RWPE2 (cell line): ENCODE data around the gene ARX.

Source experiments
- ATAC-seq: fragments of 200-7000 bp; cut with Tn5 transposase; 3 replicates; pipeline ENCODE4 v1.9.1; 2021; ENCODE audit warnings: low read depth
- DNase-seq: peaks from one replicate; pipeline ENCODE4 v3.0.0-alpha.2; 2020; ENCODE audit warnings: low spot score
- H3K27ac ChIP-seq: fragments of 450-650 bp; 2 replicates; pipeline ENCODE4 v1.5.1; 2017; ENCODE audit warnings: mild to moderate bottlenecking; ENCODE audit not compliant: poor library complexity, severe bottlenecking
- H3K27me3 ChIP-seq: fragments of 250-450 bp; sonication (Bioruptor Pico); 2 replicates; pipeline ENCODE4 v1.5.1; 2021; ENCODE audit warnings: mild to moderate bottlenecking, moderate library complexity; ENCODE audit not compliant: insufficient read depth, poor library complexity, severe bottlenecking
- H3K36me3 ChIP-seq: fragments of 250-450 bp; sonication (Bioruptor Pico); 2 replicates; pipeline ENCODE4 v1.5.1; 2020; ENCODE audit warnings: low read depth, mild to moderate bottlenecking, moderate library complexity
- H3K4me1 ChIP-seq: fragments of 250-450 bp; sonication (Bioruptor Pico); 2 replicates; pipeline ENCODE4 v1.5.1; 2021; ENCODE audit warnings: mild to moderate bottlenecking, moderate library complexity; ENCODE audit not compliant: insufficient read depth, poor library complexity, severe bottlenecking
- H3K4me3 ChIP-seq: fragments of 250-450 bp; sonication (Bioruptor Pico); 2 replicates; pipeline ENCODE4 v1.5.1; 2021; ENCODE audit warnings: mild to moderate bottlenecking, moderate library complexity; ENCODE audit not compliant: severe bottlenecking
- H3K9me3 ChIP-seq: fragments of 250-450 bp; sonication (Bioruptor Pico); 2 replicates; pipeline ENCODE4 v1.5.1; 2021; ENCODE audit warnings: mild to moderate bottlenecking, moderate library complexity; ENCODE audit not compliant: severe bottlenecking
- TF ChIP-seq, protein P1 (sequence below): fragments of 450-650 bp; IDR thresholded peaks from one replicate; pipeline ENCODE4 v1.5.1; 2017; ENCODE audit warnings: mild to moderate bottlenecking, moderate library complexity; ENCODE audit not compliant: poor library complexity, severe bottlenecking

The ARX gene

DNA sequence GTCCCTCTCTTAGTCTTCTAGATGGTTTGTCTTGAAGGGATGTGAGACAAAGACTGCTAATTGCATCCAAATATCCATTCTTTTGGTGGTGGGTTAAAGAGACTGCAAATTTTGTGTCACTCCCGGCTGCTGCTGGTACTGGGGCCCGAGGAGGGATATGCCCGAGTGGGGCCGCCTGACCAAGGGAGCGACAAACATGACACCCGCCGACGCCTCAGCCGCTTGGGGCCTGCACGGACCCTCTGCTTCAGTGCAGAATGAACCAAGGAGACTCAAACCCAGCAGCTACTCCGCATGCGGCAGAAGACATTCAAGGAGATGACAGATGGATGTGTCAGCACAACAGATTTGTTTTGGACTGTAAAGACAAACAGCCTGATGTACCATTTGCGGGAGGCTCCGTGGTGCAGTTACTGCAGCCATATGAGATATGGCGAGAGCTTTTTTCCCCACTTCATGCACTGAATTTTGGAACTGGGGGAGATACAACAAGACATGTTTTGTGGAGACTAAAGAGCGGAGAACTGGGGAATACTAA, 13.6 kb upstream of the ARX start:
- H3K36me3 ChIP-seq = no peaks in the 10 kb centered on the region
- H3K27me3 ChIP-seq = no peaks in the 10 kb centered on the region
- peaks cover 13% of the 10 kb centered on the region for H3K4me1 ChIP-seq
- no peak overlapping the region for H3K4me3 ChIP-seq
- H3K9me3 ChIP-seq = no peaks in the 10 kb centered on the region
- ATAC-seq (peak; percentile 37; the same call in 2 of the 3 replicates), DNase-seq (no peak)
- TF ChIP-seq, protein P1, sequence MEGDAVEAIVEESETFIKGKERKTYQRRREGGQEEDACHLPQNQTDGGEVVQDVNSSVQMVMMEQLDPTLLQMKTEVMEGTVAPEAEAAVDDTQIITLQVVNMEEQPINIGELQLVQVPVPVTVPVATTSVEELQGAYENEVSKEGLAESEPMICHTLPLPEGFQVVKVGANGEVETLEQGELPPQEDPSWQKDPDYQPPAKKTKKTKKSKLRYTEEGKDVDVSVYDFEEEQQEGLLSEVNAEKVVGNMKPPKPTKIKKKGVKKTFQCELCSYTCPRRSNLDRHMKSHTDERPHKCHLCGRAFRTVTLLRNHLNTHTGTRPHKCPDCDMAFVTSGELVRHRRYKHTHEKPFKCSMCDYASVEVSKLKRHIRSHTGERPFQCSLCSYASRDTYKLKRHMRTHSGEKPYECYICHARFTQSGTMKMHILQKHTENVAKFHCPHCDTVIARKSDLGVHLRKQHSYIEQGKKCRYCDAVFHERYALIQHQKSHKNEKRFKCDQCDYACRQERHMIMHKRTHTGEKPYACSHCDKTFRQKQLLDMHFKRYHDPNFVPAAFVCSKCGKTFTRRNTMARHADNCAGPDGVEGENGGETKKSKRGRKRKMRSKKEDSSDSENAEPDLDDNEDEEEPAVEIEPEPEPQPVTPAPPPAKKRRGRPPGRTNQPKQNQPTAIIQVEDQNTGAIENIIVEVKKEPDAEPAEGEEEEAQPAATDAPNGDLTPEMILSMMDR = no peak
- peak overlapping the region; percentile 71 for H3K27ac ChIP-seq

DNA sequence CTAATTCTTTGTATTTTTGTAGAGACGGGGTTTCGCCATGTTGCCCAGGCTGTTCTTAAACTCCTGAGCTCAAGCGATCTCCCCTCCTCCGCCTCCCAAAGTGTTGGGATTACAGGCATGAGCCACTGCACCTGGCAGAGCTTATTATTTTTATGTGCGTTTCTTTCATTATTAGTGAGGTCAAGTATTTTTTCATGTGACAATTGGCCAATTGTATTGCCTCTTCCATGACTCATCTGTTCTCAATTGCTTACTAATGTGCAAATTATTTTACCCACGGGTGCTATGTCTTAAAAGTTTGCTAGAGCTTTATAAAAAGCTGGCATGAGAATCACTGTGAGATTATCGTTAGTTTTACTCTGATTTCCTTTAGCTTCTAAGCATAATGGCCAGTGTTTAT, 13.0 kb upstream of the ARX start:
- Histone ChIP-seq H3K36me3 (no peaks in the 10 kb centered on the region), H3K27ac (peak overlapping the region; percentile 71), H3K4me3 (no peak overlapping the region), H3K9me3 (no peaks in the 10 kb centered on the region), H3K4me1 (peaks cover 13% of the 10 kb centered on the region), H3K27me3 (no peaks in the 10 kb centered on the region)
- ATAC-seq (peak; percentile 79), DNase-seq (no peak)
- TF ChIP-seq, protein P1 = no peak

DNA sequence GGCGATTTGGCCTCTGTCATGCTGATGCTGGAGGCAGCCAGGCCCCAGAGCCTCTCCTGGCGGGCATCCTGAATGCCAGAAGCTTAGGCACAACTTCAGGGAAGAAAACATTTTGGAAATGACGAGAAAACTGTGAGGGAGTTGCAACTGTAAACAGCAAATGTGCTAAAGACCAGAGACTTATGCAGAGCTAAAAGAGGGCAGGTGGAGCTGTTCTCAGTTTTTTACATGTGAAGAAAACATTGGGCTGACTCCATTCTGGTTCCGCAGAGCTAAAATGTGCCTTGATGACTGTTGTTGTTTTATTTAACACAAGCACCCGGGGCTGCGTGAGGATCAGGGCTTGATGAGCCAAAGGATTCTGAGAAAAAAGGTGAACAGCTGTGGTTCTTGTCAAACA, 10.8 kb upstream of the ARX start:
- peaks cover 13% of the 10 kb centered on the region for H3K4me1 ChIP-seq
- H3K4me3 ChIP-seq = no peak overlapping the region
- peaks cover under 1% of the 10 kb centered on the region for H3K27me3 ChIP-seq
- H3K36me3 ChIP-seq = no peaks in the 10 kb centered on the region
- DNase-seq = no peak
- ATAC-seq = no peak
- TF ChIP-seq, protein P1 = no peak
- H3K27ac ChIP-seq = no peak overlapping the region
- H3K9me3 ChIP-seq = no peaks in the 10 kb centered on the region

DNA sequence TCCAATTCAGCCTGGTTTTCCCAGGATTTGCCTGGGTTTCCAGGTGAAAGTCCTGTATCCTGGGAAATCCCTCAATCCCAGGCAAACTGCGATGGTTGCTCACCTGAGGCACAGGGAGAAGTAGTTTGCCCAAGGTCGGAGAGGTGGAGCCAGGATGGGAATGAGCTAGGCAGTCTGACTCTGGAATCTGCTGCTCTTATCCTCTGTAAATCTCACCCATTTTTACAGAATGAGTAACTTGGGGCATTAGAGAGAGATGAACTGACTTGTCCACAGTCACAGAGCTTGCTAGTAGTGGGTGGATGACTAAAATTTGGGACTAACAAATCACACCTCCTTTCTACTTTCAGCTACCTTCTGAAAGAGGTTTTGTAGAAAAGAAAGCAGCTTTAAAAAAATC, 9.8 kb upstream of the ARX start:
- ATAC-seq (peak; percentile 66), DNase-seq (no peak)
- no peak overlapping the region for H3K27ac ChIP-seq
- TF ChIP-seq, protein P1 = no peak
- H3K27me3 ChIP-seq = peaks cover 11% of the 10 kb centered on the region
- H3K4me1 ChIP-seq = peaks cover 13% of the 10 kb centered on the region
- H3K4me3 ChIP-seq = no peak overlapping the region
- H3K36me3 ChIP-seq = no peaks in the 10 kb centered on the region
- H3K9me3 ChIP-seq = no peaks in the 10 kb centered on the region

DNA sequence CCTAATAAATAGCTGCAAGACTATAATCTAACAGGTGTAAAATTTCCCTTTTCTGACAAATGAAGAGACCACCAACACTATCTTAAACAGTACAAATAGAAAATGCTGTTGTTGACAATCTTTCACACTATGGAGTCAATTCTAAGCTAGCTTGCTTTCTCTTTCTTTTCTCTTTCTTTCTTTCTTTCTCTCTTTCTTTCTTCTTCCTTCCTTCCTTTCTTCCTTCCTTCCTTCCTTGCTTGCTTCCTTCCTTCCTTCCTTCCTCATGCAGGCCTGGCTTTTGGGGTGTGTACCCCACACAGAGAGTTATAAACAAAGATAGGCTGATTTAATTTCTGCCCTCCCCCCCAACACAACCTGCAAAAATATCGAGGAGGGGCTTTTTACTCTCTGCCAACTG, 8.1 kb upstream of the ARX start:
- no peak for DNase-seq
- Histone ChIP-seq H3K4me1 (peaks cover 7% of the 10 kb centered on the region), H3K36me3 (no peaks in the 10 kb centered on the region), H3K4me3 (no peak overlapping the region), H3K27me3 (peaks cover 28% of the 10 kb centered on the region), H3K9me3 (no peaks in the 10 kb centered on the region), H3K27ac (no peak overlapping the region)
- TF ChIP-seq, protein P1 = no peak
- no peak for ATAC-seq
